Kidney epithelial cell (primary cell): ENCODE data around the gene GORASP1. TPM values are rescaled to one million over a fixed set of nuclear protein-coding genes. Genes with fewer than 3 reads are reported as not detected.

ENCODE experiments used
- DNase-seq: peaks from one replicate; pipeline ENCODE4 v3.0.0-alpha.2; 2010; ENCODE audit warnings: low read depth
- H3K27me3 ChIP-seq: 2 replicates; pipeline ENCODE4 v1.6.0; 2011; ENCODE audit warnings: low read length; ENCODE audit not compliant: control insufficient read depth, insufficient read depth
- H3K36me3 ChIP-seq: 2 replicates; pipeline ENCODE4 v1.5.1; 2011; ENCODE audit warnings: low read length; ENCODE audit not compliant: control insufficient read depth, insufficient read depth
- H3K4me3 ChIP-seq: 2 replicates; pipeline ENCODE4 v1.5.1; 2011; ENCODE audit warnings: low read depth, mild to moderate bottlenecking, control low read depth, low read length
- CTCF ChIP-seq: IDR thresholded peaks from 2 replicates; pipeline ENCODE4 v1.5.1; 2011; ENCODE audit warnings: mild to moderate bottlenecking, moderate library complexity, low read length, control low read depth, inconsistent platforms; ENCODE audit not compliant: insufficient read depth, poor library complexity, severe bottlenecking
- total RNA-seq: library from RNA; depleted of rRNA; stranded (reverse); fragments of >200 nt; gene quantifications from 2 replicates; pipeline ENCODE4 v1.2.3, GENCODE V29; 2015

Gene GORASP1
- total RNA-seq, 1 donor from 2014 or later: 34.8 TPM

GRCh38 chr3:39146611-39147591 lies 39.5 kb upstream of the GORASP1 start:
- TF ChIP-seq CTCF: no peak
- DNase-seq: peak; percentile 92
- no peak overlapping the region for H3K4me3 ChIP-seq
- H3K27me3 ChIP-seq: no peaks in the 10 kb centered on the region
- H3K36me3 ChIP-seq: peaks cover 7% of the 10 kb centered on the region

- Histone ChIP-seq H3K4me3 (no peak overlapping the region), H3K27me3 (no peaks in the 10 kb centered on the region), H3K36me3 (peaks cover 7% of the 10 kb centered on the region)
- no peak for TF ChIP-seq CTCF
- no peak for DNase-seq
Observed at GRCh38 chr3:39146083-39146501, 38.7 kb upstream of the GORASP1 start.

- H3K36me3 ChIP-seq: peaks cover 7% of the 10 kb centered on the region
Observed at GRCh38 chr3:39144748-39145380, 37.4 kb upstream of the GORASP1 start.

GRCh38 chr3:39144095-39144747 lies 36.8 kb upstream of the GORASP1 start:
- no peaks in the 10 kb centered on the region for H3K27me3 ChIP-seq
- no peak overlapping the region for H3K4me3 ChIP-seq
- H3K36me3 ChIP-seq: peaks cover 7% of the 10 kb centered on the region
- DNase-seq: no peak
- TF ChIP-seq CTCF: no peak

More at GRCh38 chr3:39144748-39145380, 37.4 kb upstream of the GORASP1 start:
- no peak for DNase-seq
- H3K27me3 ChIP-seq: no peaks in the 10 kb centered on the region
- H3K4me3 ChIP-seq: no peak overlapping the region
- TF ChIP-seq CTCF: no peak

GRCh38 chr3:39143051-39143885 lies 35.8 kb upstream of the GORASP1 start:
- peaks cover 7% of the 10 kb centered on the region for H3K36me3 ChIP-seq
- DNase-seq: no peak
- no peak for TF ChIP-seq CTCF
- H3K27me3 ChIP-seq: no peaks in the 10 kb centered on the region
- no peak overlapping the region for H3K4me3 ChIP-seq
